Caco-2 (cell line): ENCODE results near the gene SEMA6B. TPM values are rescaled to one million over a fixed set of nuclear protein-coding genes. Genes with fewer than 3 reads are reported as not detected.

Experiments used
- BruUV-seq: library from RNA; stranded (reverse); fragments of 400-500 nt; replicated peaks from 2 replicates; lab custom pipeline; 2021; lab: Mats Ljungman, UMichigan
- CTCF ChIA-PET: fragments of 300-600 bp; sonication (Branson Sonifier 250); formaldehyde crosslinking; loops from one replicate; lab custom pipeline; 2022; ENCODE audit warnings: antibody characterized with exemption; lab: Charles Lee
- POLR2A ChIA-PET: fragments of 300-600 bp; sonication (Branson Sonifier 250); formaldehyde crosslinking; loops from one replicate; lab custom pipeline; 2022; ENCODE audit warnings: antibody characterized with exemption; lab: Charles Lee
- DNase-seq, 2 experiments: peaks; one replicate each; pipeline versions ENCODE4 v3.0.0 to v3.0.0-alpha.2; 2020 to 2022
- H3K27me3 ChIP-seq: replicated peaks from 2 replicates; pipeline ENCODE4 v1.6.0; 2011; ENCODE audit warnings: low read length; ENCODE audit not compliant: control insufficient read depth, insufficient read depth
- H3K36me3 ChIP-seq: 2 replicates; pipeline ENCODE4 v1.5.1; 2011; ENCODE audit warnings: low read length; ENCODE audit not compliant: control insufficient read depth, insufficient read depth
- H3K4me1 ChIP-seq: fragments of 250-450 bp; sonication (Bioruptor Pico); 2 replicates; pipeline ENCODE4 v1.5.1; 2020; ENCODE audit warnings: mild to moderate bottlenecking
- H3K4me3 ChIP-seq: 2 replicates; pipeline ENCODE4 v1.5.1; 2011; ENCODE audit warnings: low read depth, mild to moderate bottlenecking, control low read depth, low read length
- H3K9me3 ChIP-seq: fragments of 250-450 bp; sonication (Bioruptor Pico); 2 replicates; pipeline ENCODE4 v1.5.1; 2020; ENCODE audit warnings: mild to moderate bottlenecking, moderate library complexity
- H3K27ac Mint-ChIP-seq: one replicate; pipeline ENCODE4 v1.8.0; 2022; ENCODE audit warnings: mixed read lengths; ENCODE audit not compliant: unreplicated experiment
- H3K27me3 Mint-ChIP-seq: one replicate; pipeline ENCODE4 v1.8.0; 2022; ENCODE audit warnings: mixed read lengths; ENCODE audit not compliant: insufficient read depth, unreplicated experiment
- H3K36me3 Mint-ChIP-seq: one replicate; pipeline ENCODE4 v1.8.0; 2022; ENCODE audit warnings: mild to moderate bottlenecking, mixed read lengths; ENCODE audit not compliant: insufficient read depth, unreplicated experiment
- H3K4me1 Mint-ChIP-seq: one replicate; pipeline ENCODE4 v1.8.0; 2022; ENCODE audit warnings: low read depth, mixed read lengths; ENCODE audit not compliant: unreplicated experiment
- H3K4me3 Mint-ChIP-seq: one replicate; pipeline ENCODE4 v1.8.0; 2022; ENCODE audit warnings: mild to moderate bottlenecking, moderate library complexity, mixed read lengths; ENCODE audit not compliant: unreplicated experiment
- H3K9me3 Mint-ChIP-seq: one replicate; pipeline ENCODE4 v1.8.0; 2022; ENCODE audit warnings: mixed read lengths; ENCODE audit not compliant: unreplicated experiment
- CTCF ChIP-seq, 2 experiments: fragments of 200-600 bp in 1 of 2; IDR thresholded peaks; 1 replicate in 1 of 2; 2 replicates in 1 of 2; pipeline versions ENCODE4 v1.5.1 to v1.8.0; 2011 to 2022; ENCODE audit warnings: antibody characterized with exemption in 1 of 2, control low read depth in 1 of 2, inconsistent platforms in 1 of 2, low read depth in 1 of 2, low read length in 1 of 2, mild to moderate bottlenecking in 1 of 2, moderate library complexity in 1 of 2; ENCODE audit not compliant: insufficient read depth in 1 of 2, severe bottlenecking in 1 of 2, unreplicated experiment in 1 of 2
- intact Hi-C: fragments of 100-400 bp; cut with micrococcal nuclease; formaldehyde crosslinking; loops from one replicate; pipeline ENCODE4 v1.10.0; 2022; ENCODE audit not compliant: unreplicated experiment
- total RNA-seq: library from RNA; stranded (reverse); gene quantifications from 2 replicates; pipeline ENCODE4 v1.2.3, GENCODE V29; 2022

SEMA6B gene
- total RNA-seq, 1 experiment from 2014 or later: 0.39 TPM

- Histone ChIP-seq H3K4me1 (peaks cover 6% of the 10 kb centered on the region; the same call in 1 of the 2 replicates), H3K9me3 (no peaks in the 10 kb centered on the region), H3K27me3 (no peaks in the 10 kb centered on the region), H3K4me3 (no peak overlapping the region), H3K36me3 (no peaks in the 10 kb centered on the region)
- Mint-ChIP-seq H3K27ac (no peak overlapping the region), H3K27me3 (no peaks in the 10 kb centered on the region), H3K36me3 (no peaks in the 10 kb centered on the region), H3K9me3 (no peaks in the 10 kb centered on the region), H3K4me3 (no peak overlapping the region), H3K4me1 (no peaks in the 10 kb centered on the region)
- CTCF ChIA-PET: interaction anchor here (0.7 kb wide), 1 partner anchor 165 kb away, joined by 3 read pairs; no protein-coding TSS in a partner anchor
- intact Hi-C loops: no loop called here
- no peak for TF ChIP-seq CTCF (IDR thresholded peaks at IDR 0.05; ENCODE audit: insufficient read depth in 1 of 2, low read depth in 1 of 2, low read length in 1 of 2, severe bottlenecking in 1 of 2, unreplicated experiment in 1 of 2)
- DNase-seq: no peak
- BruUV-seq: no TSS peak
- POLR2A ChIA-PET: no interaction called here
Observed at GRCh38 chr19:4541114-4541805, 18.2 kb downstream of the SEMA6B start.

GRCh38 chr19:4539693-4540581 lies 19.5 kb downstream of the SEMA6B start, which contains the start of gene LRG1:
LRG1 (minus strand) TSS chr19:4540036; CDS start chr19:4540013, 23 bp downstream.
- peaks cover 10% of the 10 kb centered on the region for H3K4me1 ChIP-seq
- H3K9me3 ChIP-seq: no peaks in the 10 kb centered on the region
- no peaks in the 10 kb centered on the region for H3K4me1 Mint-ChIP-seq
- no peaks in the 10 kb centered on the region for H3K36me3 ChIP-seq
- ChIA-PET CTCF (interaction anchor here (0.6 kb wide), 1 partner anchor 15 kb away, joined by 4 read pairs; no protein-coding TSS in a partner anchor), POLR2A (no interaction called here)
- H3K36me3 Mint-ChIP-seq: no peaks in the 10 kb centered on the region
- H3K4me3 ChIP-seq: no peak within 1 kb of the TSS
- intact Hi-C loops: no loop called here
- no peak within 1 kb of the TSS for H3K4me3 Mint-ChIP-seq
- no peaks in the 10 kb centered on the region for H3K27me3 ChIP-seq
- peak in 1 of 2 experiments; percentile 39 for DNase-seq
- no peak for TF ChIP-seq CTCF (IDR thresholded peaks at IDR 0.05; ENCODE audit: insufficient read depth in 1 of 2, low read depth in 1 of 2, low read length in 1 of 2, severe bottlenecking in 1 of 2, unreplicated experiment in 1 of 2)
- no TSS peak for BruUV-seq
- no peaks in the 10 kb centered on the region for H3K9me3 Mint-ChIP-seq
- H3K27me3 Mint-ChIP-seq: no peaks in the 10 kb centered on the region
- H3K27ac Mint-ChIP-seq: no peak within 1 kb of the TSS

- ChIA-PET POLR2A (no interaction called here), CTCF (interaction anchor here (0.6 kb wide), 1 partner anchor 243 kb away, joined by 5 read pairs; no protein-coding TSS in a partner anchor)
- Mint-ChIP-seq H3K4me1 (no peaks in the 10 kb centered on the region), H3K36me3 (no peaks in the 10 kb centered on the region), H3K27ac (no peak overlapping the region), H3K9me3 (no peaks in the 10 kb centered on the region), H3K4me3 (no peak overlapping the region), H3K27me3 (no peaks in the 10 kb centered on the region)
- no peaks in the 10 kb centered on the region for H3K27me3 ChIP-seq
- BruUV-seq: no TSS peak
- TF ChIP-seq CTCF (IDR thresholded peaks at IDR 0.05; ENCODE audit: insufficient read depth in 1 of 2, low read depth in 1 of 2, low read length in 1 of 2, severe bottlenecking in 1 of 2, unreplicated experiment in 1 of 2): no peak
- H3K4me3 ChIP-seq: no peak overlapping the region
- intact Hi-C loops: no loop called here
- no peaks in the 10 kb centered on the region for H3K9me3 ChIP-seq
- H3K36me3 ChIP-seq: no peaks in the 10 kb centered on the region
- H3K4me1 ChIP-seq: peaks cover 10% of the 10 kb centered on the region
- DNase-seq: no peak
Observed at GRCh38 chr19:4539169-4539692, 20.3 kb downstream of the SEMA6B start.
